Epithelial cell of alveolus of lung (primary cell): ENCODE results near the gene WNK1. TPM values are rescaled to one million over a fixed set of nuclear protein-coding genes. Genes with fewer than 3 reads are reported as not detected.

Source experiments
- total RNA-seq: library from RNA; depleted of rRNA; stranded (reverse); fragments of >200 nt; gene quantifications from 2 replicates; pipeline ENCODE4 v1.2.1, GENCODE V29; 2015

Gene WNK1
- total RNA-seq = 33.4 and 66.3 TPM in 2 replicates

DNA sequence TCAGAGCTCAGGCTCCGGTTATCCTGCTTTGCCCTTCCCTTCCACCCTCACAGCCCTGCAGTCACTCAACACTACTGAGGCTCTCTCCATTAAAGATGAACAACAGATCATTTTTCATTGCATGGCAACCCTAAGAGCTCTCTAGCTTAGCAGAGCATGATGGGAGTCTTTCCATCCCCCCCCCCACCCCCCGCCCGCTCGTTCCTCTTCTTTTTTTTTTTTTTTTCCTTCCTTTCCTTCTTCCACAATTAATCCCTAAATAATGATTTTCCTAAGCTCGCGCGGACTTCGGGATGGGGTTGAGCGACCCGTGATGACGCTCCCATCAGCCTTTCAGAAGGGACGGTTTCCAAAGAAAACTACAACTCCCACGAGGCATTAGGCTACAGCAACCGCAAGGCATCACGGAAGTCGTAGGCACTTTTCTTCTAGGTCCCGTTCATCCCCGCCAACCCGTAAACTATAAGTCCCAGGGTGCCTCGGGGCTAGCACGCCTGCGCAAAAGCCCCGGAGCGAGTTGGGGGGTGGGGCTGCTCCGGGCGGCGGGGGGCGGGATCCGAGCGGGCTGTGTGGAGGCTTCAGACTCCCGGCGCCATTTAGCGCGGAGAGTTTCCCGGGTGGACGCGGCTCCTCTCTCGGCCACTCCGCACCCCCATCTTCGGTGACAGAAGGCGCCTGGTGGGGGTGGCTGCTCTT lies at the start of gene WNK1:
WNK1 (plus strand) TSS at position 581 of the 696 bp plus-strand sequence. CDS start 987 bp downstream, outside the sequence.

DNA sequence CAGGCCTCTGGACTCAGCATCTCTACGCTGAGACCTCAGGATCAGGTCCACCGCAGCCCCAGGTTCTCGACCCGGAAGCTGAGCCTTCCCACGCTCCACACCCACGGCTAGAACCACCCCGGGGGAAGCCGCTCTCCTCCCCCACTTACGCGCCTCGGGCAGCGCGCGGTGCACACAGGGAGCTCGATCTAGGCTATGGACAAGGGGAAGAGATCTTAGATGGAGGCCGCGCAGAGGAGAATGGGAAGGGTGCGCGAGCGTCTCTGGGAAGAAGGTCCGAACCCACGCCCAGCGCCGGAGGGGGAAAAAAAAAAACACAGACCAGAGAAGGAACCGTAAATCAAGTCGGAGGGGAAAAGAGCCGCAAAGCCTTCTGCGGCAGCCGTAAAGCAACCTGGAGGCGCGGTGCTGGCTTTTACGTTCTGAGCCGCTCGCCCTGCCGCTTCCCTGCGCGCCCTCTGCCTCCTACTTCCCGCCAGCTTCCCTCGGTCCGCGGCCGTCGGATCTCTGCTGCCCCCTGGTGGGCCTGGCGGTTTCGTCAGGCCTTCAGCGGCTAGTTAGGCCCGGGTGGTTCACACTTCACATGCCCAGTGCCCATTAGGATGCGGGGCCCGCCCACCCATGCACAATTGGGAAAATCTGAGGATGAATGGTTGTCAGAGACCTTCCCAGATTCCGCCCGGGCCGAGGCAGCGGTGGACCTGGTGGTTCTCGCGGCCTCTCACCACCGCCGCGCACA lies 197.2 kb downstream of the WNK1 start, which contains the start of gene RAD52:
RAD52 (minus strand) TSS at position 242 of the 739 bp plus-strand sequence. CDS start 16,636 bp downstream, outside the sequence.

Other genes starting within 250 kb of the WNK1 start
- gene NINJ2, start 89.1 kb upstream of the WNK1 start, total RNA-seq = 1.8 and 2.5 TPM in 2 replicates
- 4.9 and 7.8 TPM in 2 replicates for gene RAD52, start 197.1 kb downstream of the WNK1 start, total RNA-seq
- gene ERC1, start 238.6 kb downstream of the WNK1 start, total RNA-seq = 14.7 and 21.1 TPM in 2 replicates